H1 (cell line): ENCODE results near the gene ABCF2. TPM values are rescaled to one million over a fixed set of nuclear protein-coding genes. Genes with fewer than 3 reads are reported as not detected.

Source experiments
- KDM4A ChIP-seq: IDR thresholded peaks from one replicate; pipeline ENCODE4 v1.7.1; 2012; ENCODE audit warnings: low read depth, mild to moderate bottlenecking, moderate library complexity, low read length, inconsistent platforms; ENCODE audit not compliant: severe bottlenecking
- SIN3A ChIP-seq, 2 experiments: IDR thresholded peaks in 1 of 2; conservative IDR thresholded peaks in 1 of 2; 2 replicates each; pipeline ENCODE4 v1.6.1; 2011 to 2012; ENCODE audit warnings: low read length in 2 of 2, improper control_type of control experiment in 1 of 2, low read depth in 1 of 2, mild to moderate bottlenecking in 1 of 2
- polyA plus RNA-seq, 7 experiments: library from polyadenylated mRNA; depleted of rRNA in 3 of 7; stranded (reverse) in 5 of 7; unstranded in 2 of 7; fragments of >200 nt in 5 of 7; fragments of 200-250 nt in 2 of 7; gene quantifications; 1 replicate in 5 of 7; 2 replicates in 1 of 7; 4 replicates in 1 of 7; pipeline versions ENCODE4 v1.2.1 to v1.2.3, GENCODE V29; 2011 to 2013; ENCODE audit warnings: missing spikeins in 2 of 7, mixed read lengths in 2 of 7
- total RNA-seq: library from RNA; stranded (reverse); fragmentation: NEBNext Ultra II Directional; extraction: Animal tissue kit (Norgen Biotek cat#: 25700); gene quantifications from 2 replicates; pipeline ENCODE4 v1.2.1, GENCODE V29; 2021

ABCF2 gene
- total and polyA plus RNA-seq, 2 of the 8 experiments (the other 6 are each of a cell fraction or from before 2014, with no cell fraction given) = 28.0 to 55.0 TPM

GRCh38 chr7:151195616-151196450, 31.2 kb downstream of the ABCF2 start (continued):
- no peak for TF ChIP-seq KDM4A
- no peak for TF ChIP-seq SIN3A (conservative IDR thresholded peaks at IDR 0.05 in 1 of 2, IDR thresholded peaks at IDR 0.05 in 1 of 2; ENCODE audit: low read depth in 1 of 2, low read length in 2 of 2)
- TF ChIP-seq, all 59 proteins: peak for 4
